GM19193 (cell line): ENCODE data around the gene PMM1.
A peak's percentile ranks its signal among the peaks of the same experiment; 100 is the strongest.

ENCODE experiments used
- POLR2A ChIP-seq: IDR thresholded peaks from 4 replicates; pipeline ENCODE4 v1.6.1; 2011; ENCODE audit not compliant: insufficient read depth, insufficient read length; ENCODE audit errors: extremely low read depth

The PMM1 gene

DNA sequence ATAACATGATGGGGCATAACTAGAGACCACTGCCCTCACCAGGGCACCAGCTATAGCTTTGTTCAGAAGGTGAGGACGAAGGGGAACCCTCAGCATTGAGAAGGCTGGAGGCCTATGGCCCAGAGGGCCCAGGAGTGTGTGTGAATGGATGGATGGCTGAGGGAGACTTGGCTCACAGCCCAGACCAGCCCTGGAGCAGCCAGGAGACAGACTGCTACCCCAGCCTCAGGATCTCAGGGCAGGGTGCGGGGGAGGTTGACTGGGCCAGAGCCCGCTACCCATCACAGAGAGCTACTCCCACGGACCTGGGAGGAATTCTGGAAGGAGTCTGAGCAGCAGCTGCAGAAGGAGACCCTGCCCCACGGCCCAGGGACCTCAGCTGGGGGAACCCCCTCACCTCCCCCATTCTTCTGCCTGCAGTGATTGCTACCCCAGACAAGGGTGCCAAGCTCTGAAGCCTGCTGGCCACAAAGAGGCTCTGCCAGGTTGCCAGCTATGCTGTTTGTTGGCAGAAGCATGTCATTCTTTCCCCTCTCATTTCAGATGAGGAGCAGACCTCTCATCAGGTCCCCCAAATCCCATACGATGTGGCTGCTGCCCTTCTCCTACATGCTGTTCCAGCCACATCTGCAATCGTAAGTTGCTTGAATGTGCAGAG is 34.2 kb downstream of the PMM1 start:
- no peak for TF ChIP-seq POLR2A

- TF ChIP-seq POLR2A: no peak
Observed at GRCh38 chr22:41551877-41552582, 37.6 kb downstream of the PMM1 start.

DNA sequence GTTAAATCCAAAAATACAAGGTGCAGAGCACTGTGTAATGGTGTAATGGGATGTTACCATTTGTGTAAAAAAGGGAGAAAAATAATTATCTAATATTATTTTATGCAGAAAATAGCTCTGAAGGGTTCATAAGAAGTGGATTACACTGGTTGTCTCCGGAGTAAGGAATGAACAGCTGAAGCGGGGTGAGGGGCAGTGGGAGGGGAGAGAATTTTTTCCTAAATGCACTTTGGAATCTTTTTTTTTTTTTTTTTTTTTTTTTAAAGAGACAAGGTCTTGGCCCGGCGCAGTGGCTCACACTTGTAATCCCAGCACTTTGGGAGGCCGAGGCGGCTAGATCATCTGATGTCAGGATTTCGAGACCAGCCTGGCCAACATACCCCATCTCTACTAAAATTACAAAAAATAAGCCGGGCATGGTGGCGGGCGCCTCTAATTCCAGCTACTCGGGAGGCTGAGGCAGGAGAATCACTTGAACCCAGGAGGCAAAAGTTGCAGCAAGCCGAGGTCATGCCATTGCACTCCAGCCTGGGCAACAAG is 38.6 kb downstream of the PMM1 start:
- no peak for TF ChIP-seq POLR2A

DNA sequence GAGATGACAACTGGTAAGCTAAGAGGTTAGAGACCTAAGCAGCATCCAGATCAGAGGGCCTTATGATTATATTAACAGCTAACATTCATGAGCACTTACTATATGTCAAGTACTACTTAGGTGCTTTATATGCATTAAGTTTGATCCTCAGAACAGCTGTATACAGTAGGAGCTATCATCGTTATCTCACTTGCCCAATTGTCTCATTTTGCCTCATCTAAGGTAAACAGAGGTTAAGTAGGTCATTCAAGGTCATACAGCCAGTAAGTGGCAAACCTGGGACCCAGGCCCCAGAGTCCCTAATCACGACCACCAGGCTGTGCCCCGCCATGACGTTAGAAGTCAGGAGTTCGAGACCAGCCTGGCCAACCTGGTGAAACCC is 40.8 kb downstream of the PMM1 start:
- TF ChIP-seq POLR2A: no peak

GRCh38 chr22:41544671-41545476 is 44.8 kb downstream of the PMM1 start:
- no peak for TF ChIP-seq POLR2A

- TF ChIP-seq POLR2A: peak; percentile 71
Observed at GRCh38 chr22:41543854-41544670, 45.6 kb downstream of the PMM1 start, which contains the start of gene POLR3H. TSS of gene POLR3H (minus strand) at chr22:41544470. CDS start at chr22:41544101, 369 bp downstream.

- TF ChIP-seq POLR2A: no peak
Observed at GRCh38 chr22:41542224-41542623, 47.4 kb downstream of the PMM1 start.

- TF ChIP-seq POLR2A: no peak
Observed at GRCh38 chr22:41541484-41541883, 48.2 kb downstream of the PMM1 start.

DNA sequence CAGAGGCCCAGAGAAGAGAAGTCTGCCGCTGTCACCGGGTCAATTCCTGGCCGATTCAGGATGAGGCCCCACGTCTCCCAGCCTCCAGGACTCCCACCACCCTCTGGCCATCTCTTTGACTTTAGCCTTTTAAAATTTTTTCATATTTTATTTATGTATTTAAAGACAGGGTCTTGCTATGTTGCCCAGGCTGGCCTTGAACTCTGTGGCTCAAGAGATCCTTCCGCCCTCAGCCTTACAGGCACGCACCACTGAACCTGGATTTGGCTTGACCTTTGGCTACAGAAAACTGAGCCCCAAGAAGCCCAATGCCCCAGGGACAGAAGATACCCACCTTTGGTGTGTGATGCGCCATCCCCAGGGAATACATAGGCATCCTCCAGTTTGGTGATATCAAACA is 49.3 kb downstream of the PMM1 start:
- no peak for TF ChIP-seq POLR2A

DNA sequence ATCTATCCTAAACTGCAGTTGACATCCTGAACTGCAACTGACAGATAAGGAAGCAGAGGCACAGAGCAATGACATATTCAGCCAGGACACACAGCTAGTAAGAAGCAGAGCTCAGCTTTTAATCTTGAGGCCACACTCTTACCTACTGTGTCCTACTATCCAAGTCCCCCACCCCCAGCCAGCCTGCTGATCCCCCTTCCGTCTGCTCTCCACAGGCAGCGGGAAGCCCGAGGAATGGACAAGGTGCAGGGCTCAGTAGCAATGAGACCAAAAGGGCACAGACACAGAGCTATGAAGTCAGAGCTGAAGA is 49.7 kb downstream of the PMM1 start:
- no peak for TF ChIP-seq POLR2A

- TF ChIP-seq POLR2A: no peak
Observed at GRCh38 chr22:41539146-41540005, 50.3 kb downstream of the PMM1 start.

DNA sequence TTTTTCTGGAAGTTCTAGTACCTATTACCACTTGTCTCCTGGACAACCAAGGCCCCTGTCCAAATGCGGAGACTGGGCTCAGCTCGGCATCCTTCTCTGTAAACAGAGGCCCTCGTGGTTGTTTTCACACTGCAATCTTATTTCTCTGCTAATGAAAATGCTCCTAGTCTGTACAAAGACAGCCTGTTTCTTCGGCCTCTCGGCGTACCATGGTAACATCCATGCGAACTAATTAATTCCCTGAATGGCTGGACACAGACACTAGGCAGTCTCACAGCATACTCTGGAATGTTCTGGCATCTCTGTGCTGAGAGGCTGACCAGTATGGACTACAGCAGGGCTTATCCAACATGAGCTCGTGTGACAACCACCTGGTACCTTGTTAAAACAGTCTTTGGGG is 51.1 kb downstream of the PMM1 start:
- TF ChIP-seq POLR2A: no peak

- TF ChIP-seq POLR2A: no peak
Observed at GRCh38 chr22:41537203-41537602, 52.4 kb downstream of the PMM1 start.

DNA sequence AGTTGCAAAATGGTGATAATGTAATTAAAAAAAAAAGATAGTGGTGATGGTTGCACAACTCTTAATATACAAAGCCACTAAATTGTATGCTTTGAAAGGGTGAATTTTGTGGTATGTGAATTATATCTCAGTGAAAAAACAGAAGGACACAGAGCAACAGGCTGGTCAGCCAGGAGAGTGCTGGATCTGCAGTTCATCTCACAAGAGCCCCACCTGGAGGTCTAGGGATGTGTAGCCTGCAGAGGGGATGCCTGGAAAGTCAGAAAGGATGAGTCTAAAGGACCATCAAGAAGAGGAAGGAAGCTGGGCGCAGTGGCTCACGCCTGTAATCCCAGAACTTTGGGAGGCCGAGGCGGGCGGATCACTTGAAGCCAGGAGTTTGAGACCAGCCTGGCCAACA is 54.4 kb downstream of the PMM1 start:
- TF ChIP-seq POLR2A: no peak
